Progenitor cell of endocrine pancreas (in vitro differentiated cells): ENCODE data around the gene ATP8B1. TPM values are rescaled to one million over a fixed set of nuclear protein-coding genes. Genes with fewer than 3 reads are reported as not detected.
"Not testable (repeated sequence)": the region's sequence is repeated elsewhere in the genome, so short reads cannot be mapped to it uniquely, and the experiment has no call there.

ENCODE experiments used
- DNase-seq: peaks from one replicate; pipeline ENCODE4 v3.0.0; 2021; ENCODE audit warnings: low spot score; ENCODE audit not compliant: unreplicated experiment
- H3K27ac Mint-ChIP-seq: 2 replicates; pipeline ENCODE4 v1.8.0; 2021; ENCODE audit warnings: mild to moderate bottlenecking, moderate library complexity, mixed read lengths
- H3K27me3 Mint-ChIP-seq: 2 replicates; pipeline ENCODE4 v1.8.0; 2021; ENCODE audit warnings: mixed read lengths
- H3K36me3 Mint-ChIP-seq: 2 replicates; pipeline ENCODE4 v1.8.0; 2022; ENCODE audit warnings: mixed read lengths; ENCODE audit not compliant: insufficient read depth
- H3K4me1 Mint-ChIP-seq: 2 replicates; pipeline ENCODE4 v1.8.0; 2021; ENCODE audit warnings: low read depth, mixed read lengths
- H3K4me3 Mint-ChIP-seq: 2 replicates; pipeline ENCODE4 v1.8.0; 2021; ENCODE audit warnings: low read depth, mild to moderate bottlenecking, moderate library complexity, mixed read lengths
- H3K9me3 Mint-ChIP-seq: 2 replicates; pipeline ENCODE4 v1.8.0; 2021; ENCODE audit warnings: low read depth, mixed read lengths
- long read RNA-seq: library from polyadenylated mRNA; unstranded; transcript quantifications from one replicate; pipeline ENCODE4 v2.0.0, GENCODE V29; 2020
- total RNA-seq: library from RNA; stranded (reverse); gene quantifications from 2 replicates; pipeline ENCODE4 v1.2.1, GENCODE V29; 2021
- TF ChIP-seq, protein P1 (sequence below): fragments of 200-600 bp; sonication (generic); IDR thresholded peaks from one replicate; pipeline ENCODE4 v1.5.0; 2021; ENCODE audit warnings: antibody characterized with exemption, mild to moderate bottlenecking; ENCODE audit not compliant: unreplicated experiment

Gene ATP8B1
- total RNA-seq, result 21.7 and 21.9 TPM in 2 replicates
- long read RNA-seq, partial matches to known transcripts, result 8 of 18 reads
- long read RNA-seq, other reads (novel, unspliced or antisense), result 10 of 18 reads

GRCh38 chr18:57803103-57803969, at the start of gene ATP8B1:
Gene ATP8B1, minus strand, starts transcription at chr18:57803315. Its CDS starts 71,508 bp downstream, at chr18:57731807.
- Mint-ChIP-seq H3K4me1 (peaks cover 32% of the 10 kb centered on the region), H3K27ac (peak within 1 kb of the TSS; percentile 92), H3K27me3 (peaks cover 10% of the 10 kb centered on the region), H3K36me3 (no peaks in the 10 kb centered on the region), H3K9me3 (no peaks in the 10 kb centered on the region), H3K4me3 (peak within 1 kb of the TSS; percentile 90)
- peak; percentile 98 for DNase-seq
- TF ChIP-seq, protein P1, sequence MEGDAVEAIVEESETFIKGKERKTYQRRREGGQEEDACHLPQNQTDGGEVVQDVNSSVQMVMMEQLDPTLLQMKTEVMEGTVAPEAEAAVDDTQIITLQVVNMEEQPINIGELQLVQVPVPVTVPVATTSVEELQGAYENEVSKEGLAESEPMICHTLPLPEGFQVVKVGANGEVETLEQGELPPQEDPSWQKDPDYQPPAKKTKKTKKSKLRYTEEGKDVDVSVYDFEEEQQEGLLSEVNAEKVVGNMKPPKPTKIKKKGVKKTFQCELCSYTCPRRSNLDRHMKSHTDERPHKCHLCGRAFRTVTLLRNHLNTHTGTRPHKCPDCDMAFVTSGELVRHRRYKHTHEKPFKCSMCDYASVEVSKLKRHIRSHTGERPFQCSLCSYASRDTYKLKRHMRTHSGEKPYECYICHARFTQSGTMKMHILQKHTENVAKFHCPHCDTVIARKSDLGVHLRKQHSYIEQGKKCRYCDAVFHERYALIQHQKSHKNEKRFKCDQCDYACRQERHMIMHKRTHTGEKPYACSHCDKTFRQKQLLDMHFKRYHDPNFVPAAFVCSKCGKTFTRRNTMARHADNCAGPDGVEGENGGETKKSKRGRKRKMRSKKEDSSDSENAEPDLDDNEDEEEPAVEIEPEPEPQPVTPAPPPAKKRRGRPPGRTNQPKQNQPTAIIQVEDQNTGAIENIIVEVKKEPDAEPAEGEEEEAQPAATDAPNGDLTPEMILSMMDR, result no peak

DNA sequence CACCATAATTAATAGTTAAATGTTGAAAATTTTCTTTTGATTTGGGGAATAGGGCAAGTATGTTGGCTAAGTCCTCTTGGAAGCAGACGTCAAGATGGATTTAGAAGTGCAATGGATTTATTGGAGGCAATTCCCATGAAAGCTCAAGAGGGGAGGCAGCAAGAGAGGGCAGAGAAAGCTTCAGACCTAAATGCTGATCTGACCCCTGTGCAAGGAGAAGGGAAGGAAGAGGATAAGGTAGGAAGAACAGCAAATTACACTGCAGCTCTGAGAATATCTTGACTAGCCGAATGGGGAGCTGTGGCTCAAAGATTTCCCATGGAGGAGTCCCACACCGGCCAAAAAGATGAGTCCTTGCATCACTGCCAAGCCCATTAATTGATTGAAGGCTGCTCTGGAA, 46.9 kb upstream of the ATP8B1 start:
- Mint-ChIP-seq H3K4me3 (no peak overlapping the region), H3K9me3 (no peaks in the 10 kb centered on the region), H3K27me3 (no peaks in the 10 kb centered on the region), H3K27ac (no peak overlapping the region), H3K4me1 (peaks cover 11% of the 10 kb centered on the region), H3K36me3 (no peaks in the 10 kb centered on the region)
- TF ChIP-seq, protein P1, result no peak
- no peak for DNase-seq

- H3K9me3 Mint-ChIP-seq, H3K36me3 Mint-ChIP-seq, H3K4me1 Mint-ChIP-seq, DNase-seq, H3K27me3 Mint-ChIP-seq, H3K4me3 Mint-ChIP-seq, H3K27ac Mint-ChIP-seq: not testable (repeated sequence)
Observed at GRCh38 chr18:57848374-57848773, 45.3 kb upstream of the ATP8B1 start.

DNA sequence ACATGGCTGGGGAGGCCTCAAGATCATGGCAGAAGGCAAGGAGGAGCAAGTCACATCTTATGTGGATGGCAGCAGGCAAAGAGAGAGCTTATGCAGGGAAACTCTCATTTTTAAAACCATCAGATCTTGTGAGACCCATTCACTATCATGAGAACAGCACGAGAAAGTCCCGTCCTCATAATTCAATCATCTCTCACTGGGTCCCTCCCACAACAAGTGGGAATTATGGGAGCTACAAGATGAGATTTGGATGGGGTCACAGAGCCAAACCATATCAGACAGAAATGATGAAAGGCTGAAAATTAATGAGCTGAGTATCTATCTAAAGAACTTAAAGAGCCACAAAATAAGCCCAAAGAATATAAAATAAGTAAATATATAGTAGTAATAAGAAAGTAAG, 44.3 kb upstream of the ATP8B1 start:
- not testable (repeated sequence) for H3K4me1 Mint-ChIP-seq, H3K36me3 Mint-ChIP-seq, H3K27me3 Mint-ChIP-seq, DNase-seq, H3K9me3 Mint-ChIP-seq, H3K4me3 Mint-ChIP-seq, H3K27ac Mint-ChIP-seq

DNA sequence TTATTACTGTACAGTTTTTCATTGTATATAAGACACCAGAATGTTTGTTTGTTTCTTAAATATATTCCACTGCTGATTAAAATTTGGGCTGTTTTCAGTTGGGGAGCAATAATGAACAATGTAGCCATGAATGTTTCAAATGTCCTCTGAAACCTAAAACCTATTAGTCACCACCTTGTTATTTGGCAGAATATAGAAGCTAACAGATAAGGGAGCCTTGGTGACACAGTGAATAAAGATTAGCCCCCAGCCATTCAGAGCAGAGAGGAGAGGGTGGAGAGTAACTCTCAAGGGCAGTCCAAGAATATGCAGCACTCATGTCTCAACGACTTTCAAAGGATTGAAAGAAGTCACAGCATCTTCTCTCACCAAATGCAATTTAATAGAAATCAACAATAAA, 43.1 kb upstream of the ATP8B1 start:
- DNase-seq, result no peak
- Mint-ChIP-seq H3K9me3 (no peaks in the 10 kb centered on the region), H3K36me3 (no peaks in the 10 kb centered on the region), H3K4me3 (no peak overlapping the region), H3K27ac (peak overlapping the region; percentile 63), H3K4me1 (peaks cover 7% of the 10 kb centered on the region), H3K27me3 (no peaks in the 10 kb centered on the region)
- TF ChIP-seq, protein P1, result no peak

DNA sequence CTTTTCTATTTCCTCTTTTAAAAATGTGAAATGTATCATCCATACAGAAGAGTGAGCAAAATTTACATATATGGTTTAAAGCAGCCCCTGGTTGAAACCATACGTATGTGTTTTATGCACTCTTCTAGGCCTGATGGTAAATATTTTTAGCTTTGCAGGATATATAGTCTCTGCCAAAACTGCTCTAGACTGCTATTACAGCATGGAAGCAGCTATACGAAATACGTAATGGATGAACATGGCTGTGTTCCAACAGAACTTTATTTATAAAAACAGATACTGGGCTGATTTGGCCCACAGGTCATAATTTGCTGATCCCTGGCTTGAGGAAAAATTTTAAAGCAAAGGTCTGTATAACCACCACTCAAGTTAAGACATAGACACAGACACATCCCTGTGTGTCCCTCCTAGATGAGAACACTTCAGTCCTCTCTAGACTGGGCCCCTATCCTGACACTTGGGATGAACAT, 42.5 kb upstream of the ATP8B1 start:
- Mint-ChIP-seq H3K36me3 (no peaks in the 10 kb centered on the region), H3K9me3 (no peaks in the 10 kb centered on the region), H3K27ac (peak overlapping the region; percentile 63), H3K27me3 (no peaks in the 10 kb centered on the region), H3K4me1 (peaks cover 7% of the 10 kb centered on the region), H3K4me3 (no peak overlapping the region)
- TF ChIP-seq, protein P1, result no peak
- no peak for DNase-seq
